ENCODE data around the gene NCBP1. TPM values are rescaled to one million over a fixed set of nuclear protein-coding genes. Genes with fewer than 3 reads are reported as not detected.
A peak's percentile ranks its signal among the peaks of the same experiment; 100 is the strongest.

Gene NCBP1
- polyA plus RNA-seq, 1 of the 3 experiments (the other 2 are of a cell fraction), result 11.3 TPM

DNA sequence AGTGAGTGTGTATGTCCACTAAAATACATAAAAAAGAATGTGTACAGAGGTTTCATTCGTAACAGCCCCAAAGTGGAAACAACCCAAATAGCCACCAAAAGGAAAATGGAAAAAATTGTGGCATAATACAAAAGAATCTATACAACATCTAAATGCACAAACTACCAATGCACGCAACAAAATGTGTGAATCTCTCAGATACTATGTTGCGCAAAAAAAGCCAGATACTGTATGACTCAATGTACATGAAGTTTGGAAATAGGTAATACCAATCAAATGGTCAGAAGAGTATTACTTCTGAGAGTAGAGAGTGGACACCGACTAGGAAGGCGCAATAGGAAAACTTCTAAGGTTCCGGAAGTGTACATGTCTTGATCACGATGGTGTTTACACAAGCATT is 61.1 kb downstream of the NCBP1 start:
- H3K4me1 ChIP-seq (ENCODE audit: control insufficient read depth in 1 of 2, insufficient read depth in 2 of 2, low read depth in 1 of 2, low read length in 1 of 2), result peaks cover 11 to 19% of the 10 kb centered on the region in 2 experiments; a peak in 3 of 4 replicates
- peaks cover 10 to 28% of the 10 kb centered on the region in 2 experiments for H3K36me3 ChIP-seq (replicated peaks in 1 of 2; ENCODE audit: control insufficient read depth in 1 of 2, insufficient read depth in 2 of 2, low read length in 1 of 2)
- H3K9me3 ChIP-seq, result no peaks in the 10 kb centered on the region
- no peaks in the 10 kb centered on the region for H3K9me2 ChIP-seq
- no peak overlapping the region for H2AFZ ChIP-seq (ENCODE audit: low read depth)
- CTCF ChIA-PET, result no interaction called here
- H3K4me3 ChIP-seq (ENCODE audit: low read depth in 2 of 2, low read length in 1 of 2), result no peak overlapping the region
- TF ChIP-seq ZBTB33 (IDR thresholded peaks at IDR 0.05; ENCODE audit: borderline replicate concordance, low read depth), result no peak
- no peak for TF ChIP-seq ELF1 (IDR thresholded peaks at IDR 0.05)
- no peak for TF ChIP-seq FOXJ3 (CRISPR knock-in tag; IDR thresholded peaks at IDR 0.05)
- TF ChIP-seq GATA2 (CRISPR knock-in tag; IDR thresholded peaks at IDR 0.05), result no peak
- TF ChIP-seq IRF3 (IDR thresholded peaks at IDR 0.05; ENCODE audit: low read depth, low read length), result no peak
- TF ChIP-seq, protein P1, sequence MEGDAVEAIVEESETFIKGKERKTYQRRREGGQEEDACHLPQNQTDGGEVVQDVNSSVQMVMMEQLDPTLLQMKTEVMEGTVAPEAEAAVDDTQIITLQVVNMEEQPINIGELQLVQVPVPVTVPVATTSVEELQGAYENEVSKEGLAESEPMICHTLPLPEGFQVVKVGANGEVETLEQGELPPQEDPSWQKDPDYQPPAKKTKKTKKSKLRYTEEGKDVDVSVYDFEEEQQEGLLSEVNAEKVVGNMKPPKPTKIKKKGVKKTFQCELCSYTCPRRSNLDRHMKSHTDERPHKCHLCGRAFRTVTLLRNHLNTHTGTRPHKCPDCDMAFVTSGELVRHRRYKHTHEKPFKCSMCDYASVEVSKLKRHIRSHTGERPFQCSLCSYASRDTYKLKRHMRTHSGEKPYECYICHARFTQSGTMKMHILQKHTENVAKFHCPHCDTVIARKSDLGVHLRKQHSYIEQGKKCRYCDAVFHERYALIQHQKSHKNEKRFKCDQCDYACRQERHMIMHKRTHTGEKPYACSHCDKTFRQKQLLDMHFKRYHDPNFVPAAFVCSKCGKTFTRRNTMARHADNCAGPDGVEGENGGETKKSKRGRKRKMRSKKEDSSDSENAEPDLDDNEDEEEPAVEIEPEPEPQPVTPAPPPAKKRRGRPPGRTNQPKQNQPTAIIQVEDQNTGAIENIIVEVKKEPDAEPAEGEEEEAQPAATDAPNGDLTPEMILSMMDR (IDR thresholded peaks at IDR 0.05), result no peak
- no peak for TF ChIP-seq MEF2A (IDR thresholded peaks at IDR 0.05; ENCODE audit: borderline replicate concordance, low read depth)
- no peak for TF ChIP-seq NFIC (IDR thresholded peaks at IDR 0.05; ENCODE audit: borderline replicate concordance)
- no peak for TF ChIP-seq TCF12 (IDR thresholded peaks at IDR 0.05)
- no peak for TF ChIP-seq TEAD4 (IDR thresholded peaks at IDR 0.05; ENCODE audit: borderline replicate concordance, insufficient read depth)
- no peak for TF ChIP-seq PBX3 (IDR thresholded peaks at IDR 0.05)
- TF ChIP-seq FOXM1 (IDR thresholded peaks at IDR 0.05; ENCODE audit: low read depth), result no peak
- no peak for TF ChIP-seq RXRA (IDR thresholded peaks at IDR 0.05; ENCODE audit: borderline replicate concordance, low read depth)
- TF ChIP-seq, protein P2, sequence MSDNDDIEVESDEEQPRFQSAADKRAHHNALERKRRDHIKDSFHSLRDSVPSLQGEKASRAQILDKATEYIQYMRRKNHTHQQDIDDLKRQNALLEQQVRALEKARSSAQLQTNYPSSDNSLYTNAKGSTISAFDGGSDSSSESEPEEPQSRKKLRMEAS (IDR thresholded peaks at IDR 0.05; ENCODE audit: low read depth), result no peak
- TF ChIP-seq, protein P3, sequence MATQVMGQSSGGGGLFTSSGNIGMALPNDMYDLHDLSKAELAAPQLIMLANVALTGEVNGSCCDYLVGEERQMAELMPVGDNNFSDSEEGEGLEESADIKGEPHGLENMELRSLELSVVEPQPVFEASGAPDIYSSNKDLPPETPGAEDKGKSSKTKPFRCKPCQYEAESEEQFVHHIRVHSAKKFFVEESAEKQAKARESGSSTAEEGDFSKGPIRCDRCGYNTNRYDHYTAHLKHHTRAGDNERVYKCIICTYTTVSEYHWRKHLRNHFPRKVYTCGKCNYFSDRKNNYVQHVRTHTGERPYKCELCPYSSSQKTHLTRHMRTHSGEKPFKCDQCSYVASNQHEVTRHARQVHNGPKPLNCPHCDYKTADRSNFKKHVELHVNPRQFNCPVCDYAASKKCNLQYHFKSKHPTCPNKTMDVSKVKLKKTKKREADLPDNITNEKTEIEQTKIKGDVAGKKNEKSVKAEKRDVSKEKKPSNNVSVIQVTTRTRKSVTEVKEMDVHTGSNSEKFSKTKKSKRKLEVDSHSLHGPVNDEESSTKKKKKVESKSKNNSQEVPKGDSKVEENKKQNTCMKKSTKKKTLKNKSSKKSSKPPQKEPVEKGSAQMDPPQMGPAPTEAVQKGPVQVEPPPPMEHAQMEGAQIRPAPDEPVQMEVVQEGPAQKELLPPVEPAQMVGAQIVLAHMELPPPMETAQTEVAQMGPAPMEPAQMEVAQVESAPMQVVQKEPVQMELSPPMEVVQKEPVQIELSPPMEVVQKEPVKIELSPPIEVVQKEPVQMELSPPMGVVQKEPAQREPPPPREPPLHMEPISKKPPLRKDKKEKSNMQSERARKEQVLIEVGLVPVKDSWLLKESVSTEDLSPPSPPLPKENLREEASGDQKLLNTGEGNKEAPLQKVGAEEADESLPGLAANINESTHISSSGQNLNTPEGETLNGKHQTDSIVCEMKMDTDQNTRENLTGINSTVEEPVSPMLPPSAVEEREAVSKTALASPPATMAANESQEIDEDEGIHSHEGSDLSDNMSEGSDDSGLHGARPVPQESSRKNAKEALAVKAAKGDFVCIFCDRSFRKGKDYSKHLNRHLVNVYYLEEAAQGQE (IDR thresholded peaks at IDR 0.05; ENCODE audit: low read depth, low read length), result no peak
- no peak for TF ChIP-seq MXI1 (IDR thresholded peaks at IDR 0.05; ENCODE audit: low read depth, low read length)
- TF ChIP-seq FOSL2 (IDR thresholded peaks at IDR 0.05; ENCODE audit: borderline replicate concordance, low read depth), result no peak
- peak overlapping the region; percentile 92; the same call in 1 of the 2 replicates for H3K4me2 ChIP-seq
- H3K9ac ChIP-seq, result no peak overlapping the region
- DNase-seq, result no peak
- peaks cover 3% of the 10 kb centered on the region for H3F3A ChIP-seq (replicated peaks; ENCODE audit: insufficient read depth)
- H3K27me3 ChIP-seq (ENCODE audit: insufficient read depth), result no peaks in the 10 kb centered on the region
- POLR2A ChIA-PET, result no interaction called here
- WGBS (ENCODE audit: low lambda C conversion rate), result 92% methylated on average over 7 of the region's 7 CpGs
- H3K79me2 ChIP-seq (ENCODE audit: insufficient read depth), result peaks cover 33% of the 10 kb centered on the region
- no peak overlapping the region for H3K27ac ChIP-seq (ENCODE audit: low read depth in 2 of 2, low read length in 1 of 2)
- H4K20me1 ChIP-seq (ENCODE audit: insufficient read depth), result peaks cover 5% of the 10 kb centered on the region; the same call in 1 of the 2 replicates

Data from SK-N-SH (cell line).